Stimulated activated CD8-positive, alpha-beta memory T cell treated with anti-CD3 and anti-CD28 coated beads, Interleukin-15, amount 100 ng/mL, for 48 hours (primary cell): Measurements from ENCODE around the gene MTPN.

ENCODE experiments used
- DNase-seq, 2 donors: peaks; one replicate each; pipeline ENCODE4 v3.0.0-alpha.2; 2020; ENCODE audit warnings: low read depth in 2 of 2

Gene MTPN

DNA sequence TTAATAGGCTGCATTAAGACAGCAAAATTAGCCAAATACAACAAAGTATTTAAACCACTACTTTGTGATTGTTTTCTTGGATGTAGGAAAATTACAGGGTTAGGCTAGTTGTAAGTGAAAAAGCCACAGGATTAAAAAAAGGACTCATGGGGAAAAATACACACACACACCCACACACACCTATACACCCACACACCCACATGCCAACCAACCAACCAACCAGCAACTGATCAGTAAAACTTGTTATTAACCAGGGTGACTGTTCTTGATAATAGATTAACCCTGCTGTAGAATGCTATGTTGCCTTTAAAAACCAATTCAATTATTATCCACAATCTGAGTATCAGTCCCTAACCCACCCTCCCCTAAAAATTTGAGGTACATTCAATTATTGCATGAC, 49.0 kb downstream of the MTPN start:
- no peak for DNase-seq

DNA sequence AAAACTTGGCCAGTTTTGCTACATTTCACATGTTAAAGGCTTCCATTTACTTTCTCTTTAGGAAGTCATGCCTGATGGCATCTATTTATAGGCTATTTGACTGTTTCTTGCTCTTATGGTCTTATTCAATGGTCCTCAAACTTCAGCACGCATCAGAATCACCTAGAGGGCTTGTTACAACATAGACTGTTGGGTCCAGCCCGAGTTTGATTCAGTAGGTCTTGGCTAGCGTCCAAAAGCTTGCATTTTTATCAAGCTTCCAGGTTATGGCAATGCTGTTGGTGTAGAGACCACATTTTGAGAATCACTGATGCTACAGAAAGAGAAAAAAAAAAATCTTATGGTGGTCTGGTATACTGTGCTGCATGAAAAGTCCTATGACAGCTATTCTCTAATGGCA, 51.9 kb downstream of the MTPN start:
- DNase-seq, result no peak

DNA sequence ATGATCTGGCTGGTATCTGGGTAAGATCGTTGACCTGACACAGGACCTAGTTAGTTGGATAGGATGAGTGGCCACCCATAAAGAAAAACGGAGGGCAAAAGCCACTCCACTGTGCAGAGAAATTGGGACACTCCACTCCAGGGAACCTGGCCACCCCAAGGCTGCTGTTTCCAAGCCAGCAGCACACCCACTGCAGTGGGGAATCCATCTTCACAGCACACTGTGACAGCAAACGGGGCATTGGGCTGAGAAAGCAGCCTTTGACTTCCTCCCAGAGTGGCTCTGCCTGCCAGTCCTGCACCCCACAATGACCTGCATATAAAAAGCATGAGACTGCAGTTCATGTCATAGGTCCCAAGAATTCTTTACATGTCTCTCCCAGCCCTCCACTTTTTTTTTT, 52.9 kb downstream of the MTPN start:
- no peak for DNase-seq

DNA sequence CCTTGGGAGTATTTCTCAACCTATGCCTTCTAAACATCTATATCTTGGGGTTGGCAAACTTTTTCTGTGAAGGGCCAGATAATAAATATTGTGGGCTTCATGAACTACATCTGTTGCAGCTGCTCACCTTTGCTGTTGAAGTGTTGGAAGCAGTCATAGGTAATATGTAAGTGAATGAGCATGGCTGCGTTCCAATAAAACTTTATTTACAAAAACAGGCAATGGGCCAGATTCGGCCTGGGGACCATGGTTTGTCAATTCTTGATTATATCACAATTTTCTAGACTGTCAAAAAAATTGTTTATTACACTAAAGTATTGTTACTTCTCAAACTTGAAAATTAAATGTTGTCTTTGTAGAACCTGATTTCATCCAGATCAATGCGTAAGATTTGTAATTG, 54.9 kb downstream of the MTPN start:
- no peak for DNase-seq

DNA sequence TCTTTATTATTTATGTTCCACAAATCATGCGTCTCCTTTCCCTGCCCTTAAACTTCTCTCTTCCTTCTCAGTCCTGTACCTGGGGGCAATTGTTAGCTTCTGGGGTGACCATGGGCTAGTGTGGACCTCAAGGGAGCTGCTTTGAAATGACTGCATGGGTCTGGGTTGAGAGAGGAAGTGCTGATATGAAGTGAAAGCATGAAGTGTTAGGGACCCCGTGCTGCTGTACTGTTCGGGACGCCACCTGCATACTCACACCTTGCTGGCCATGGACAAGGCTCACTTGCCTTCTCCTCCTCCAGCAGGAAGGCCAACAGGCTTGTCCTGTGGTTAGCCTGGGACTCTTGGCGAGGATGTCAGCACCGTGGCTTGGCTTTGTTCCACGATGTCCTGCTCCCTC, 56.7 kb downstream of the MTPN start:
- no peak for DNase-seq

DNA sequence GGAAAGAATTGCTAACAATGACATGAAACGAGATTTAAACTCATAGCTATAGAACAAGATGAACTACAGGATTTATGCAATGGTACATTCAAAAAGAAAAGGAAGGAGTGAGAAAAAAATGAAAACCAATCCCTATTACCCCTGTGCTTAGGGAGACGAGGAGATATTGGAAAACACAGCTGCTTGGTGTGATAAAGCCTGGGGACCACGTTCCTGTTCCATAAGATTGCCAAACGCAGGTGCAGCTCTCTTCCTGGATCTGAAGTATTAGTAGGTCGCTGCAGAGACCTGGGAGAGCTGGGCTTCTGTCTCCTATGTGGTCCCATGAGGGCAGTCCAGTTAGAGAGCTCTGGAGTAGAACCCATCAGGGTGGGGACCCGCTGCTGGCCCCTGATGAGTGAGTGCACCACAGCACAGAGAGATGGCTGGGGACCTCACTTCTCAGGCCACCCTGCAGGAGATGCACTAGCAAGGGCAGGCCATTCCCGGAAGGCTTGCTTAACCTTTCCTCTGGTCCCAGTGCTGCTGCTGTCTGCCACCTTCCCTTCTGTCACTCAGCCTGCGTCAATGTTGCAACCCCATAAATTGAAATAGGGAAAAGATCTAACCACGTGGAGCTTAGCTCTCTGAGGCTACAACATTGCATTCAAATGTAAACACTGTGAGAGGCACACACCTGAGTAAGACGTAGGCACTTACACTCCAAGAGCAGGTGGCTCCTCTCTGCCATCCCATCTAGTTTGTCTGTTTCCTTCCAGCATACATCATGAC, 57.9 kb downstream of the MTPN start:
- DNase-seq, result no peak

DNA sequence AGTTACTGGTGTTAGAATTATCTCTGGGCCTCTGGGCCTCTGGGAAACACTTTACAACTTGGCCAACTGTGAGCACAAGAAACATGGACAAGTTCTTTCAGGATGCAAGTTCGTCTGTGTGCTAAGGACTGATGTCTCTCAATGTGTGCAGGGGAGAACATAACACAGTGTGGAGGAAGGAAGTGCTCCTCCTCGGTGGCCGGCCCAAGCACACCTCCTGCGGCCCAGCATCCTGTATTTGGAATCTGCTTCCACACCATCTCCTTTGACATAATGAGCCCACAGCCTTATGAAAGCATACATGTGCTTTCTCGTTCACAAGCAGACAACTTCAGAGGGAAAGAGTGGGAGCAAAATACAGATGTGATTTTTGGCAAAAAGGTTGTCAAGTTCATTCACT, 59.0 kb downstream of the MTPN start:
- DNase-seq, result no peak

DNA sequence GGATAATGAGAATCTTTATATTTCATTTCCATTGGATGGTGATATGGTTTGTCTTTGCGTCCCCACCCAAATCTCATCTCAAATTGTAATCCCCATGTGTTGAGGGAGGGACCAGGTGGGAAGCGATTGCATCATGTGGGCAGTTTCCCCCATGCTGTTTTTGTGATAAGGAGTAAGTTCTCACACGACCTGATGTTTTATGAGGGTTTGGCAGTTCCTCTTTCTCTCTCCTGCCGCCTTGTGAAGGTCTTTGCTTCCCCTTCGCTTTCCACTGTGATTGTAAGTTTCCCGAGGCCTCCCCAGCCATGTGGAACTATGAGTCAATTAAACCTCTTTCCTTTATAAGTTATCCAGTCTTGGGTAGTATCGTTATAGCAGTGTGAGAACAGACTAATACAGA, 59.4 kb downstream of the MTPN start:
- DNase-seq, result no peak

DNA sequence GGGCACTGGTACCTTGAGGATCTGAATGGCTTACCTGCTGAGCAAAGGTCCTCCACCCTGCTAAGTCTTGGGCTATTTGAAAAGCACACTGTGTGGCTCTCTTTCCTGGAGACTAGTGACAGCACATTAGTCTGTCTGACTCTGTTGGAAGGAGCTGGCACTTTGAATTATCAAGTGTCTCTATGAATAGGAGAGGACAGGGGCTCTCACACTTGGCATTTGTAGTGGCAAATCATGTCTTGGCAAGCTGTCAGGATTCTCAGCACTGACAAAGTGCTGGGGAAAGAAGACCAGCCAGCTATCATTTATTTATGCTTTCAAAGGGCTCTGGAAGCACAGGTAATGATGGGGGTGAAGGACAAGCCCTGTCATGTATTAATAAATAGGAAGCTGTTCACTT, 62.8 kb downstream of the MTPN start:
- no peak for DNase-seq

DNA sequence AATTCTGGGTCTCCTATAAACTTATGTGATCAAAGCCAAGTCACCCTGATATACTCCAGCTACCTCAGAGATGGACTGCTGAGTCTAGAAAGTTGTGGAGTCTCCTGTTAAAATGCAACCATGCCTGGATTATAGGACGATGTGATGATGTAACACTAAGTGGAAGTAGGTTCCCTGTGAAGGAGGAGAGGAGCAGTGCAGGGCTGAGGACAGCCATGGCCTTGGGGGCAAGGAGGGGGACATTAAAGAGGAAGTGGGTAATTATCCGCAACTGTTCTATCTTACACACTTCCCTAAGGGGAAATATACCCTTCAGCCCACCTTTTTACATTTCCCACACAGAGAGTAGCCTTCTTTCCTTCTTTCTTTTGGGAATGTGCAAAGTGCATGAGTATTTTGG, 63.8 kb downstream of the MTPN start:
- no peak for DNase-seq

DNA sequence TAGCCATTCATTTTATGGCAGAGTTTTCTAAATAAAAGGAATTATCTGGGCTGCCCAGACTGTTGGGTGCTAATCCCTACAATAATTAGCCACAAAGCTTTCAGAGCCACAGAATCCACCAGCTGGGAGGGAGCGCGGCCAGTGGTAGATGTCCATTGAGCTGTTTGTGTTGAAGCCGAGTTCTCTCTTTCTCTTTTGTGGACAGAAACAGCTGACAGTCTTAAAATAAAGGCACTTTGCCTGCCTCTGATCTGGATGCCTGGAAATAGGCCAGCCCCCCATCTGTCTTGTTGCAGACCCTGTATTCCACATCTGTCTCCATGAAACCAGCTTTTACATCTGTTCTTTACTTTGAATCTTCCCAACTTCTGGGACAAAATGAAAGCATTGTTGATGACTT, 66.1 kb downstream of the MTPN start:
- DNase-seq, result no peak

DNA sequence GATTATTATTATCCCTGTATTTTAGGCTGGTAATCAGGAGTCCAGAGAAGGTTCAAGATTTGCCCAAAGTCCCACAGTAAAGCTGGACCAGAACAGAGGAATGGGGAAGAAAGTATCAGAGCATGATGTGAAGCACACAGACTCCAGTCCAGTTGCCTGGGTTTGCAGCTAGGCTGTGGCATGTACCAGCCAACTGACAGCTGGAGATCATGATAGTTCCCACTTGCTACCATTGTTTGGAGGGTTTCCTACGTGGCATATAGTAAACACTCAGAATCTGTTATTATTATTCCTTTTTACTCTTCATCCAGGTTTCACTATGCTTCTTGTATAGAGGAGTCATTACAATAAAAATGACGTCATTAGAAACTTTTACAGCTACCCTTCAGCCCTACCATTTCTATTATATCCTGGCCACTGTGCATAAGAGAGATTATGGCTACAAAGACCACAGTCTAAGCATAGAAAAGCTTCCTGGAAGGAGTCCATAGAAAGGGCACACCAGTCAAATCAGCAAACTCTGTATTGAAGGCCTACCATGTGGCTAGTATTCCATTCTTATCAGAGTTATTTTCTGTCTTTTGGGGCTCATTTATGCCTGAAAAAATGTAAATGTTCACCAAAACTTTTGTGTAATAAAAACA, 66.6 kb downstream of the MTPN start:
- no peak for DNase-seq

DNA sequence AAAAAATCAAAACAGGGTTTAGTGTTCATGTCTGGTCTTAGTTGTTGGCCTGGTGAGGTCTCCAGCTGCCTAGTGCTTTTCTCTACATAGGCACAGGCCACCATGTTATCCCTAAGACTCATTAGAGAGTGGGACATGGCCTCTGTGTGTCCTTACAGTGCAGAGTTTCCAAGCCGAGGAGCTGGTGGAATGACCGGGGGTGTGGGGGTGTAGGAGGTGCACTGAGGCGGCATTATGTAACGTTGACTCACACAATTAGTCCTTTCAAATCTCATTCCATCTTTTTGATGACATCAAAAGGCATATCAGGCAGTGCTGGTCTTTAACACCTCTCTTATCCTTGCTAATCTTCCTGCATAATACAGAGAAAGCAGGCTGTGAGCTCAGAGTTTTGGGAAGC, 71.3 kb downstream of the MTPN start:
- no peak for DNase-seq

DNA sequence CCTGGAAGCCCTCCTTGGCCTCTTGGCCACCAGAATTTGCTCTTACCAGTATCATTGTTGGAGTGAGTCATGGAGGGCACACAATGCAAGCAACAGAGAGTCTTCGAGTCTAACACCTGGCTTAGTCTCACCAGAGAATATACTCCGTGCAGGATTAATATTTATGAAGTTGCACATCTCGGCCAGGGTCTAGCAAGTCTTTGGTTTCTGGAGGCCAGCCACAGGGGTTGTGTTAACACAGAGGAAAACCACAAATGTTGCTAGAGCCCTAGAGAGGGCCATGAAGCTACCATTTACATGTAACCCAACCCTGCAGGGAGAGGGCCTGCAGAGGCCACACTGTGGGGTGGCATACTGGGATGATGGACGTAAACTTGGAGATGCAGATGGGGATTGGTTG, 71.8 kb downstream of the MTPN start:
- DNase-seq, result no peak

DNA sequence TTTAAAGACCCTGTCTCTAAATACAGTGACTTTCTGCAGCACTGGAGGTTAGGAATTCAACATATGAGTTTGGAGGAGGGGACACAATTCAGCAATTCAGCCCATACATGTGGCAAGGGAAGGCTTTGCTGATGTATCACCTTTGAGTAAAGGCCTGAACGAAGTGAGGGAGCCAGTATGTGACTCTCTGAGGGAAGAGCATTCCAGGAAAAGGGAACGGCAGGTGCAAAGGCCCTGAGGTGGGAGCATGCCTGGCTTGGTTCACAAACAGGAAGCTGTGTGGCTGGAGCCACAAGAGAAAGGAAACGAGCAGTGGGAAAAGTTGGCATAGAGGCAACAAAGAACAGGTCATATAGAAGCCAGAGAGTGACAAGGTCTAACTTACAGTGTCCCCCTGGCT, 72.9 kb downstream of the MTPN start:
- no peak for DNase-seq

DNA sequence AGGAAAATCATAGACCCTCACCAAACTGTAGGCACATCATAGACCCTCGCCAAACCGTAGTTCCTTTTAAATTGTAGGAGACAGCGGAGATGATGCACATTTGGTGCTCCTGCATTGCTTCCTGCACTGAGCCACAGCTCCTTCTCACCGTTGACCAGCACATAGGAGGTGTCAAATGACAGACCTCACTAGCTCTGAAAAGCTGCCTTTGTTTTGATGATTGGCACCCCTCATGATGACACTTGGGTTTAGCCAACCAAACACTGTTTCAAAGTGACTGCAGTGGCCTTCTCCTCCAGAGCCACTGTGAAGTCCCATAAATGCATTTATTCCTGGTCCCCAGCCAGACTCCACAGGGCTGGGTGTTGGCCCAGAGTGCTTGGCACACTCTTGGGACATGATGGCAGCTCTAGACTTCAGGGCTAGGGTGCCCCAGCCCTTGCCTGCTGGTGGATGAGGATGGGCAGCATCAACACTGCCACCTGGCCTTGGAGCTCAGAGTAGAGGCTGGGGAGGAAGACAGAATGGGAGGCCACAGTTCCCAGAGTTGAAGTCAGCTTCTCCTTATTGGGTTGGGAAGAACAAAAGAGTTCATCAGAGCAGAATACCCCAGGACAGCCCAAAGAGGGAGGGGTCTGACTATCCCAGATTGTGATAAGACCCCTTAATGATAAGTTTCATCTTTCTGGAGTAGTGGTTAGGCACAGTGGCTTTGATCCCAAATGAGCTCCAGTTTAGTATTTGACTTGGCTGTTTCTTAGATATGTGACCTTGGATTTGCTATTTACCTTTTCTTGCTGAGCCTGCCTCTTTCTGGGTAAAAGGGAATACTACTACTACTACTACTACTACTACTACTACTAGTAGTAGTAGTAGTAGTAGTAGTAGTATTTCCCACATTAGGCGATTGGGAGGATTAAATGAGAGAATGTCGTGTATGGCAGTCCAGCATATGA, 75.3 kb downstream of the MTPN start:
- DNase-seq, result no peak

DNA sequence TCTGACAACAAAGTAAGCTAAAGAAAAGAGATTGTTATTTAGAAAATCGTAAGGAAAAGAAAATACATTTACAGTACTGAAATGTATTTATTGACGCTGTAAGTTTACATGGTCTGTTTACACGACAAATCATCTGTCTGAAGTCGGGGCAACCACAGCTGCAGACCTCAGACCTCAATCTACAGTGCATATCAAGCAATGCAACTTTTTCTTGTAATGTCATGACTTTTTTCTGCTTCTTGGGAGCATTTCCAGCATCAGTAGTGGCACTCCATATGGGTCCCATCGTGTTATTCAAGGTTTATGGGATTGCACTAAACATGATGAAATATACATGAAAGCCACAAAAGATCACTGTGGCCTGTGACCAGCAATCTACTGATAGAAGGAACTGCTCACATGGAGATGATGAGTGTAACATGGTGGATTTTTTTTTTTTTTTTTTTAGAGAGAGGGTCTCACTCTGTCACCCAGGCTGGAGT, 77.1 kb downstream of the MTPN start:
- DNase-seq, result no peak

DNA sequence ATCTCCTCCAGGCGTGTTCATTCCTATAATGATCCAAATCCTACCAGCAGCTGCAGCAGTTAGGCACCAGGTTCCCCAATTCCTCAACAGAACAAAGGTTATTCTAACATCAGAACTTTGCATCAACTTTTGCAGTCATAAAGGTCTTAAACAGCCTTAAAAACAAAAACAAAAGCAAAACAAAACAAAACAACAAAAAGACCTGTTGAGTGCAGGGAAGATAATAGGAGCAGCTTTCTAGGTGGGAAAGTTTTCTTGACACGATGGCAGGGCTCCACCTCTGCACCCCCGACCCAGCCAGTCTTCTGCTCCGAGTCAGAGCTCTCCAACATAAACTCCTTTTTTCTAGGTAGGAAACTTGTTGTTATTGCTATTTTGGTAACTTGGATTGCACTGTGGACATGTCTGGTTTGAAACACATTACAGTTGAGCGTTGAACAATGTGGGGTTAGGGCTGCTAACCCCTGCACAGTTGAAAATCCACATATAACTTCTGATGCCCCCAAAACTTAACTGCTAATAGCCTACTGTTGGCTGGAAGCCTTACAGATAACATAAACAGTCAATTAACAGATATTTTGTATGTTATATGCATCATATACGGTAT, 77.6 kb downstream of the MTPN start:
- no peak for DNase-seq

DNA sequence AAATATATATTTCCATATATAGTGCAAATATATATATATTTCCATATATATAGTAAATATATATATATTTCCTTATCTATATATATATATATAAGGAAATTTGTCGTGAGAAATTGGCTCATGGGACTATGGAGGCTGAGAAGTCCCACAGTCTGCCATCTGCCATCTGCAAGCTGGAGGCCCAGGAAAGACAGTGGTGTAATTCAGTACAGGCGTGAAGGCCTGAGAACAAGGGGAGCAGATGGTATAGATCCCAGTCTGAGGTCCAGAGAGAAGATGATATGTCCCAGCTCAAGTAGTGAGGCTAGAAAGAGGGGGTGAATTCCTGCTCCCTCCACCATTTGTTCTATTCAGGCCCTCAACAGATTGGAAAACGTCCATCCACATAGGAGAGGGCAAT, 78.9 kb downstream of the MTPN start:
- no peak for DNase-seq

DNA sequence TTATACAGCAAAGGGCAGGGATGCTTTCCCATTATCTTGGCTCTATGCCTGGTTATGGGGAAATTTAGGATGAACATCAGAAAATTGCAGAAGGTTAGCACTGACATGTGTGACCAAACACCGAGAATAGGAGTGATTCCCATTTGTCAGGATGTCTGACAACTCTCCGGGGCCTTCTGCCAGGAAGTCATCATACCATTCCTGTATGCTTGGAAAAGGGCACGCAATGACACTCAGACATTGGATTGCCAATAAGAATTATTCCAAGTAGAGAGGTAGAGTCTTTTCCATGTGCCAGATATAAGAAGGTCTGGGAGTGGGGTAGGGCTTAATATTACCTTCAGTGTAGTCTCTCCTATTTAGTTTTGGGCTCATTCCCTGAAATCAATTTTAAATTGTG, 82.3 kb downstream of the MTPN start:
- DNase-seq, result no peak

DNA sequence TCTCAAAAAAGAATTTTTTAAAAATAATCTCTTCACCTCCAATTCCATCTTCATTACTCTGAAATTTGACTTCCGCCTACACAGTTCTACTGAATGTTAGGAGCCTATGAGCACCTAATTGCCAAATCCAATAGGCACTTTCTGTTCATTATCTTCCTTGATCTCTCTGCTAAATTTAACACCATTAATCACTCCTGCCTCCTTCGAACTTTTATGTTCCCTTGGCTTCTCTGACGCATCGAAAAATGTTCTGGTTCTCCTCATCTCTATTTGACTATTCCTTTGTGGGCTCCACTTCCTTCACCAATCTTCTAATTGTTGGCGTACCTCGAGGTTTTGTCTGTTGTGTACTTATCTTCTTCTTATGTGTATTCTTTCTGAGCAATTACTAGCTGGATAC, 87.3 kb downstream of the MTPN start:
- no peak for DNase-seq

DNA sequence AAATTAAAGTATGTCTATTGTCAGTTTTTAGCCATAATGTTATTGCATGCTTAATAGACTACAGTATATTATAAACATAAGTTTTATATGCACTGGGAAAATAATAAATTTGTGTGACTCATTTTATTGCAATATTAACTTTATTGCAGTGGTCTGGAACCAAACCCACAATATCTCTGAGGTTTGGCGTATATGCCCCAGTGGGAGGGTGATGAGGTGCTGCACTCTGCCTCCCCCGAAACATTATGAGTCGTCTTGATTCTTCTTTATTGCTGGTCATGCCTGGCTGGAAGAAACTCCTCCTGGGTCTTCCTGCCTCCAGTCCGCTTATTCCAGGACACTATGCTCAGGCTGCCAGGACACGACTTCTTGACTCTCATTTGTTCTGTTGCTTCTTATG, 88.4 kb downstream of the MTPN start:
- no peak for DNase-seq
